ENCODE results near the gene CHST12.
"Not testable (repeated sequence)": the region's sequence is repeated elsewhere in the genome, so short reads cannot be mapped to it uniquely, and the experiment has no call there.

CHST12 gene

DNA sequence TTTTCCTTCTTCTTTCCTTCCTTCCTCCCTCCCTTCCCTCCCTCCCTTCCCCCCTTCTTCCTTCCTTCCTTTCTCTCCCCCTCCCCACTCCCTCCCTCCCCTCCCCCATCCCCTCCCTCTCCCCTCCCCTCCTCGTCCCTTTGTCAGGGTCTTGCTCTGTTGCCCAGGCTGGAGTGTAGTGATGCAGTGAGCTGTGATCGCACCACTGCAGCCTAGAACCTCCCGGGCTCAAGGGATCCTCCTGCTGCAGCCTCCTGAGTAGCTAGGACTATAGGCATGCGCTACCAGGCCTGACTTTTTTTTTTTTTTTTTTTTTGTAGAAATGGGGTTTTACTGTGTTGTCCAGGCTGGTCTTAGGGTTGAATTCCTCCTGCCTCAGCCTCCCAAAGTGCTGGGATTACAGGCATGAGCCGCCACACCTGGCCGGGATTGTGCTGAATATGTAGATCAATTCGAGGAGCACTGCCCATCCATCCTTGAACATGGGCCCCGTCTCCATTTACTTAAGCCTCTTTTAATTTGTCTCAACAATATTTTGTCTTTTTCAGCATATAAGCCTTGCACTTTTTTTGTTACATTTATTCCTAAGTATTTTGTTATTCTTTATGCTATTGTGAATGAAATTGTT, 49.3 kb downstream of the CHST12 start:
- in situ Hi-C loops (cut with MboI; ENCODE audit: low sequenced_read_pairs) = loop anchor here (10.0 kb wide), 1 partner anchor 232 kb away; the partner anchor contains the start of gene AMZ1

DNA sequence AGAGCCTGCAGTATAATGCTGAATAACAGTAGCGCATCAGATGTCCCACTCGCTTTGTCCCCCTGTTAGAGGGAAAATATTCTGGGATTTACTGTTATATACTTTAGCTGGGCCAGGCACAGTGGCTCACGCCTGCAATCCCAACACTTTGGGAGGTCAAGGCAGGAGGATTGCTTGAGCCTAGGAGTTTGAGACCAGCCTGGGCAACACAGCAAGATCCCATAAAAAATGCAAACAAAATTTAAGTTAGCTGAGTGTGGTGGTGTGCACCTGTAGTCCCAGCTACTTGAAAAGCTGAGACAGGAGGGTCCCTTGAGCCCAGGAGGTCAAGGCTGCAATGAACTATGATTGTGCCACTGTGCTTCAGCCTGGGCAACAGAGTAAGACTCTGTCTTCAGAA, 50.4 kb downstream of the CHST12 start:
- in situ Hi-C loops (cut with MboI; ENCODE audit: low sequenced_read_pairs) = loop anchor here (10.0 kb wide), 1 partner anchor 231 kb away; the partner anchor contains the start of gene AMZ1

DNA sequence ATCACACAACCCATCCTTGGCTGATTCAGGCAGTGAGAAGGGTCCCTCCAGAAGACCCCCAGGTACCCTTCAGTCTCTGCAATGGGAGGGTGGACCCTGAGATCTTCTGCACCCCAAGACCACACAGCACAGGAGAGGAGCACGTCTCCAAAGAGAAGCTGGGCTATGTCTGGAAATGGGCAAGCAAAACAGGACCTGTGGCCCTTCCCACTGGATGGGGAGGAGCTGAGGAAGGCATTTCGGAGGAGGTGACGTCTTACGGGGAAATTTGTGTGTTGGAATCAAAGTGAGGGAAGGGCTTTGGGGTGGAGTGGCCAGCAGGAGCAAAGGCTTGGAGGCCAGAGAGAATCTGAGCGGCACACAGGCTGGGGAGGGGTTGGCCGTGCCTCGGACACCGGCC, 56.3 kb downstream of the CHST12 start:
- in situ Hi-C loops (cut with MboI; ENCODE audit: low sequenced_read_pairs) = loop anchor here (10.0 kb wide), 1 partner anchor 225 kb away; the partner anchor contains the start of gene AMZ1

DNA sequence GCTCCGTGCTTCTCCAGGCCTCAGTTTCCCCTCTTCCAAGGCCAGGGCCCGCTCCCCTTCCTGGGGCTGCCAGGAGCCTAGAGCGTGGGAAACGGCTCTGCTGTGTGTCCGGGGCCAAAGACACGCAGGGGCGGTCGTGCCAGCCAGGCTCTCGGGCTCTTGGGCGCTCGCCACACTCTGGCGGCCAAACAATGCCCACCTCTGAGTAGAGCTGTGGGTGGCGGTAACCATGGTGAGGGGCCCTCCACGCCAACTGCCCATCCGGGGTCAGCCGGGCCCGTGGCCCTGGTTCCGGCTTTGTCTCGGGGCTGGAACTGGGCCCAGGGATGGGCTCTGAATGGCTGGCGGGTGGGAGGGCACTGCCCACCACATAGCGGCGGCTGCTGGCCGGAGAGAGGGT, 56.8 kb downstream of the CHST12 start:
- in situ Hi-C loops (cut with MboI; ENCODE audit: low sequenced_read_pairs) = no loop called here

DNA sequence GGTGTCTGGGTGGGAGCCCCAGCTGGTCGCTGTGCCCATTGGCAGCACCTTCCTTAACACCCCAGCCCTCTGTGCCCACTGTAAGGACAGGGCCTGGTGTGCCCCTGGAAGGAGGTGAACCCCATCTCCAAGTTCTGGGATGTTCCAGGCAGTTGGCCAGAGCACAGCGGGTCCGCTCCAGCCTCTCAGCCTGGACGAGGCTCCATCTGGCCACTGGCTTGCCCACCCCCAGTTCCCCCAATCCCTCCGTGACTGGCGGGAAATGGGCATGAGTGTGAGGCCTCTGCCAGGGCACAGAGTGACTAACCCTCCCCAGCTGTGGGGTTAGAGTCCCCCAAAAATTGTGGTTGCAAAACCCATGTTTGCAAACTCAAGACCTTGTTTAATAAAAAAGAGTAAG, 57.2 kb downstream of the CHST12 start:
- in situ Hi-C loops (cut with MboI; ENCODE audit: low sequenced_read_pairs) = no loop called here

DNA sequence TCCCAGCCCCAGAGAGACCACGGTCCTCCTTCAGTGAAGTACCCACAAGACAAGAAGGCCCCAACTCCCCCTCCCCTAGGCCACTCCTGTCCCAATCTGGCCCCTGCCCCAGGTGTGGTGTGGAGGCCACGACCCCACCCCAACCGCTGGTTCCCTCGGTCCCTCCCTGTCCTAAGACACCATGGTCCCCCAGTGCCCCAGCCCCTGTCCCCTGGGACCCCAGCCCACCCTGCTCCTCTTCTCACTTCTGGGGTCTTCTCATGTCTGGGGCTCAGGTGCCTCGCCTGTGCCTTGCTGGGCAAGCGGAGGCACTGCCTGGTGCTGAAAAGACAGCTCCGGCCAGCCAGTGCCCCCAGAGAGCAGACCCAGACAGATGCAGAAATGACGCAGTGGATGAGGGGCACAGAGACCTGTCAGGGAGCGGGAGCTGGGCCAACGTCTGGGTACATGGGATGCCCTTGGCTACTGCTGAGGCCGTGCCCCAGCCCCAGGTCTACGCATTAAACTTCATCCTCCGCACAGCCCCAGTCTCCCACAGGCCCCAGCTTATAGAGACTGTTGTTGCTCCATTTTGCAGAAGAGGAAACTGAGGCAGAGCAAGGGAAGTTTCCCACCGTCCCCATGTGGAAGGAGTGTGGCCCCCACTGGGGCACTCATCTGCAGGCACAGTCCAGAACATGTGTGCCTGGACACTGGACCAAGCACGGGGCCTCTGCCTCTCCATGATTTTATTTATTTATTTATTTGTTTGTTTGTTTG, 58.0 kb downstream of the CHST12 start:
- in situ Hi-C loops (cut with MboI; ENCODE audit: low sequenced_read_pairs) = no loop called here

DNA sequence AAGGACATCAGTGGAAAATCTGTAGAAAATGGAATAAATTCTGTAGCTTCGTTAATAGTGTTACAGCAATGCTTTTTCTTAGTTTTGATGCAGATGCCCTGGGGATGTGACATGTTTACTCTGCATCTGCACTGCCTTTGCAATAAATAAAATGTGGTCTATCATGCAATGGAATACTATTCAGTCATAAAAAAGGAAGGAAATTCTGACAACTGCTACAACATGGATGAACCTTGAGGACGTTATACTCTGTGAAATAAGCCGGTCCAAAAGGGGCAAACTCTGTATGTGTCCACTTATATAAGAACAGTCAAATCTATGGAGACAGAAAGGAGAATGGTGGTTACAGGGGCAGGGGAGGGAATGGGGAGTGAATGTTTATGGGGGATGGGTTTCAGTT, 59.3 kb downstream of the CHST12 start:
- in situ Hi-C loops (cut with MboI; ENCODE audit: low sequenced_read_pairs) = no loop called here

DNA sequence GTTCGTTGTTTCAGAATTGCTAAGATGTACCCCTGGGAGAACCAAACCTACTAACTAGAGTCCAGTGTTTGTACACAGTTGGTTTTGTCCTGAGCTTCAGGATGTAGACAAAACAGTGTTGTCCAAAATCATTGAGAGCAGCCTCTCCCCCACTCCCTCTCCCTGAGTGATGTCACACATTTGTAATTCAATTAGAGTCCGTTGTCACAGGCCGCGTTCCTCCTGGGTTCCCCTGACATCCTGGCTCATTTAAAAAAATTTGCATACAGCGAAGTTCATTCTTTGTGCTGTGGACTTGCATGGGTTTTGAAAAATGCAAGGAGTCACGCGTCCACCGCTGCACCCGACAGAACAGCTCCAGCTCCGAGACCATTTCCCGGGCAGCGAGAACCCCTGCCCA, 62.5 kb downstream of the CHST12 start:
- in situ Hi-C loops (cut with MboI; ENCODE audit: low sequenced_read_pairs) = no loop called here

DNA sequence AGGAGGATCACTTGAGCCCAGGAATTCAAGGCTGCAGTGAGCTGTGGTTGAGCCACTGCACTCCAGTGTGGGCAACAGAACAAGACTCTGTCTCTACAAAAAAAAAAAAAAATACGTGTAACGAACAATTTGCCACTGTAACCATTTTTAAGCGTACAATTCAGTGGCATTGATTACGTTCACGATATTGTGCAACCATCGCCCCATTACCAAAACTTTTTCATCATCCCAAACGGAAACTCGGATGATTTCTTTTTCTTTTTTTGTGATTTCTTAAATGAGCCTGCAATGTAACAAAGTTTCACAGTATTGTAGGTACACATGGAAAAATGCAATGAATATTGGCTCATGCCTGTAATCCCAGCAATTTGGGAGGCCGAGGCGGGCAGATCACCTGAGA, 63.3 kb downstream of the CHST12 start:
- in situ Hi-C loops (cut with MboI; ENCODE audit: low sequenced_read_pairs) = no loop called here

DNA sequence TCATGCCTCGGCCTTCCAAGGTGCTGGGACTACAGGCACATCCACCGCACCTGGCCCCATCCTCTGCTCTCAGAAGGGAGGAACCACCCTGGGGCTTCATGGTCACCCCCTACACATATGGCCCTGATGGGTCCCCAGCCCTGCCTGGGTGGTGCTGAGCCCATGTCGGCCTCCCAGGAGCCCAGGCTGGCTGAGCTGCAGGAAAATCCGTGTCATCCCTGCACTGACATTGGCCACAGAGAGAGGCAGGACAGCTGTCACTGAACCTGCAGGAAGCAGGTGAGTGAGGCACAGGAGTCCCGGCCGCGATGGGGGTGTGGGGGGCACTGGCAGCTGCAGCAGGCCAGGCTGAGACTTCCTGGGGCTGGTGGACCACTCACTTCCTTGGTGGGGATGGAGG, 64.8 kb downstream of the CHST12 start:
- in situ Hi-C loops (cut with MboI; ENCODE audit: low sequenced_read_pairs) = no loop called here

DNA sequence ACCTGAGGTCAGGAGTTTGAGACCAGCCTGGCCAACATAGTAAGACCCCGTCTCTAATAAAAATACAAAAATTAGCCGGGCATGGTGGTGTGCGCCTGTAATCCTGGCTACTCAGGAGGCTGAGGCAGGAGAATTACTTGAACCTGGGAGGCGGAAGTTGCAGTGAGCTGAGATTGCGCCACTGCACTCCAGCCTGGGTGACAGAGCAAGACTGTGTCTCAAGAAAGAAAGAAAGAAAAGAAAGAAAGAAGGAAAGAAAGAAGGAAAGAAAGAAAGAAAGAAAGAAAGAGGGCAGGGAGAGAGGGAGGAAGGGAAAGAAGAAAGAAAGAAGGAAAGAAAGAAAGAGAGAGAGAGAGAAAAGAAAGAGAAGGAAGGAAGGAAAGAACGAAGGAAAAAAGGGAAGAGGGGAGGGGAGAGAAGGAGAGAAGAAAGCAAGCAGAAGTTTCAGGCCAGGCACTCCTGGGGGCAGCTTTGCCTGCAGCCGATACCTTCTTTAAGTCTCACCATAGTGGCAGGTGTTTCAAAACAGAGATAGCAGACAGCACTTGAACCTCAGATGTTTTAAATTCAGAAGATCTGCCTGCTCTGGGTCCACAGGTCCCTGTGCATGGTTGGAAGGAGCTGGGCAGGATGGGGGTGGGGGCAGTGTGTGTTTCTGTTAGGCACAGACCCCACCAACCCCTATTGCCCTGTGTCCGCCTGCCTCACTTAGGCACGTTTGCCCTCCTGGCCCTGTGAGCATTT, 66.2 kb downstream of the CHST12 start:
- in situ Hi-C loops (cut with MboI; ENCODE audit: low sequenced_read_pairs) = not testable (repeated sequence)

DNA sequence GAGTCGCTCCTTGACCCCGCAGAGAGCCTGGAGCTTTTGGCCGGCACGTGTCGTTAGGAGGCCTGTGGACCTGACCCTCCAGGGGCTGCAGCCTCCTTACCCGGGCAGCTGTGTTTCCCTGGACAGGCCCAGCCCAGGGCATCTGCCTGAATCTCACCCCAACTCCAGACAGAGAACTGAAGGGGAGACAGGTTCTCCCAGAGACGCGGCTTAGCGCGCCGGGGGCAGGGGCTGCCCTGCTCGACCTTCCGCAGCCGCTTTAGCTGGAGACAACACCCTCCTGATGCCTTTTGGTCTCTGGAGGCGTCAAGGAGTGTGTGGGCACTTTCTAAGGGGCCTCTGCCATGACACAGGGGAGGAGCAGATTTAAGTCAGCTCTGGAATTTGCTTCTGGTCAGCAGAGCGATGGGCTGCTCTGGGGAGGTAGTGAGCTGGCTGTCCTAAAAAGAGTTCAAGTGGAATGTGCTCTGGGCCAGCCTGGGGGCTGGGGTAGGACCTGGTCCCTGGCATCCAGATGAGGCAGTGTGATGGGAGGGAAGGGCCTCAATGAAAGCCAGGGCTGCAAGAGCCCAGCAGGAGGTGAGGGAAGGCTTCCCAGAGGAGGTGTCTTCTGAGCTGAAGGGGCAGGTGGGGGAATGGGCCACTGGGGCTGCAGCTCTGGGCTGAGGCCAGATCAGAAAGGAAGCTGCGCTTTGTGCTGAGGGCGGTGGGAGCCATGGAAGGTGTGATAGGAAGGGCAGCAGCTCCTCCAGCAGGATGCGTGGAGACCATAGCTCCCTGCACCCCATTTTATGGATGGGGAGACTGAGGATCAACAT, 67.0 kb downstream of the CHST12 start:
- in situ Hi-C loops (cut with MboI; ENCODE audit: low sequenced_read_pairs) = no loop called here

DNA sequence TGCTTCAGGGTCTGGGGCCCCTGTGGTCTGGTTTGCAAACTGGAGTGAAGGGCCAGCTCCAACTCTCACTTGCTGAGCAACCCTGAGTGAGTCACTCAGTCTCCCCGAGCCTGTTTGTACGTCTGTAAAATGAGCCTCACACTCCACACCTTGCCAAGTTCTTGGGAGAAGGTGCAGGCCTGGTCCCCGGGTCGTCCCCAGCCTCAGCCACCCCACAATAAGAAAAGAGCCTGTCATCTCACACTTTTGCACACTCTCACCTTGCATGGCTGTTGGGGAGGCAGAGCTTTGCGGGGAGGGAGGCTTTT, 67.6 kb downstream of the CHST12 start:
- in situ Hi-C loops (cut with MboI; ENCODE audit: low sequenced_read_pairs) = no loop called here

DNA sequence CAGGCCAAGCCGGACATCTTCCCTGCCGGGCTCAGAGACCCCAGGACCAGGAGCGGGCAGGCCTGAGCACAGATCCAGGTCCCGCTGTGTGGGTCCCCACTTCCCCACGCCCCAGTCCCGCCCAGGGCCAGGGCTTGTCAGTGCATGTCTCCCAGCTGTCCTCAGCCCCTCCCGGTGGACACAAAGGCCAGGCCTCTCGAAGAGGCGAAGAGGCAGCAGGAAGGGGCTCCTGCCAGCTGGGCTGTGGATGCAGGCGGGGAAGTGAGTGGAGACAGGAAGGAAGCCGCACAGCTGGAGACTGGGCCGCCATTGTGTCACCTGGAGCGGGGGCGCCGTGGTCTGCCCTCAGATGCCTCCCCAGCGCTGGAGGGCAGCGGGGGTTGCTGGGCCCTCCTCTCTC, 68.0 kb downstream of the CHST12 start:
- in situ Hi-C loops (cut with MboI; ENCODE audit: low sequenced_read_pairs) = no loop called here

DNA sequence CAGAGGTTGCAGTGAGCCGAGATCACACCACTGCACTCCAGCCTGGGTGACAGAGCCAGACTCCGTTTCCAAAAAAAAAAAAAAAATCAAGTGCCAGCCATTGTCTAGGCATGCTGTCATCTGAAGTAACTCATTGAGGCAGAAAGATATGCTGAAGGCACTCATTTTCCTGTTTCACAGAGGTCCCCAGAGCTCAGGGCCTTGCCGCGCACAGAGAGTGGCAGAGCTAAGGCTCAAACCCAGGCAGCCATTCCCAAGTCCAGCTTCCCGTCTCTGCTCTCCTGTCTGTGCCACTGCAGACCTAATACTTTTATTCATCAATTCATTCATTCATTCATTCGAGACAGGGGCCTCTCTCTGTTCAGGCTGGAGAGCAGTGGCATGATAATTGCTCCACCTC, 69.3 kb downstream of the CHST12 start:
- in situ Hi-C loops (cut with MboI; ENCODE audit: low sequenced_read_pairs) = no loop called here

DNA sequence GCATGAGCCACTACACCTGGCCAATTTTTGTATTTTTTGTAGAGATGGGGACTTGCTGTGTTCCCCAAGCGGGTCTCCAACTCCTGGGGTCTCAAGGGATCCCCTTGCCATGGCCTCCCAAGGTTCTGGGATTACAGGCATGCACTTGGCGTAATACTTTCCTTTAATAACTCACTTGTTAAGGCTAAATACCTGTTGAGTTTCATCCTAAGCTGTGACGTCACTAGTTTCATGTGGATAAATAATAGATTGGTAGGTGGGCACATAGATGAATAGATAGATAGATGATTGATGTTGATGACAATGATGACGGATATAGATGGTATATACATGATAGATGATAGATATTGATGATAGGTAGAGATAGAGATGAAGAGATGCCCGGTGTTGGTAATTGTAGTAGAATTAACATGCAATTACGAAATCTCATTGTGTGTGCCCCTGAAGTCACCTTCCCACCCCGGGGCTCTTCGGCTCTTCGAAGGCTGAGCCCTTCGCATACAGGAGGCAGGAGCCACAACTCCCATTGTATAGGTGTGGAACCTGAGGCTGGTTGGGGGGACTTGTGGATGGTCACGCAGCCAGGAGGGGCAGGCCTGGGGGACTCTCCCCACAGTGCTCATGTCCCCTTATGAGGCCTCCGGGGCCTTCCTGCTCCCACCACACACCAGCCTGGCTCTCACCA, 70.2 kb downstream of the CHST12 start:
- in situ Hi-C loops (cut with MboI; ENCODE audit: low sequenced_read_pairs) = no loop called here

DNA sequence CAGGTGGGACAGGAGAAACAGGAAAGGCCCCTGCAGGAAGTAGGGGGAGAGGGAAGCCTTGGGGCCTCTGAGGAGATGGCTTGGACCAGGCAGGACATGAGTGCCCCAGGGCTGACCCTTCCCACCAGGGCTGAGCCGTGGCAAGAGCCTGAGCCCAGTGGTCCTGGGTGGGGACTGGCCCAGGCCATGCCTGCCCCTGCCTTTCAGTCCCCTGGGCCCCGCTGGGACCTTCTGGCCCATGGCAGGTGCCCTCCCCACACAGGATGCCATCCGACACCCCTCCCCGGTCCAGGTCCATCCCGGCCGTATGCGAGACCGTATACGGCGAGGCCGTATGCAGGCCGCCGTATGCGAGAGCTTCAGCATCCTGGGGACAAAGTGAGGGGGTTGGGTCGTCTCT, 70.8 kb downstream of the CHST12 start:
- in situ Hi-C loops (cut with MboI; ENCODE audit: low sequenced_read_pairs) = no loop called here

DNA sequence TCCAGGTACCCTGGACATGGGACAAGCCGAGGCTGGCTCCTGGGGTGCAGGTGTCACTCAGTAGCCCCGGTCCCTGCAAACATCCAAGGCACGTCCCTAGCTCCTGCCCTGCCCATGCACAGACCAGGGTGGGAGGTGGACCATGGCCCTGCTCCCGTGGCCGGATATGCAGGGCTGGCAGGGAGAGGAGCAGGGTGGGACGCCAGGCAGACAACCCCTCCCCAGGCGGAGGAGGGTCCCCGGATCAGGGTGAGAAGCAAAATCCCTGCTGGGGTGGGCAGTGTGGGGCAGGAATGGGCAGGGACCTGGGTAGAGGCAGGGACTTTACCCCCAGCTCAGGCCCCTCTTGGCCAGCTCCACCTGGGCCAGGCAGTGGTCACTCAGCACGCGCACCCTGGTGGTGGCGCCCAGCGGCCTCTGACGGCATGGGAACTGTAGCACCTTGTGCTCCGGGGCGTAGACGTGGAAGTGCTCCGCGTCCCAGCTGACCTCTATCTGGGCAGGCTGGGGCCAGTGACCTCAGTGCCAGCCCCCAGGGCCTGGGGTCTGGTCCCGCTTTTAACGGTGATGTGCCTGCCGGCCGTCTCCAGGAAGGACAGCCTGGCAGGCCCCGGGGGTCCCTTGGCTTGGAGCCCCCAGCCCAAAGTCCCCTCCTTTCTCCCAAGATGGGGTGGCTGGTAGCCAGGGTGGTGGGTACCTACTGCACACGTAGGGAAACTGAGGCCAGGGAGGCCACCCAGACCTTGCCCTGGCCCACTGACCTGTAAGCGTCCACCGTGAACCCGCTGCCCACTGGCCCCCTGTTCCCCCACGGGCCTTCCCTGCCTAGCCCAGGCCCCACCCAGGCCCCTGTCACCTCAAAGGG, 71.6 kb downstream of the CHST12 start:
- in situ Hi-C loops (cut with MboI; ENCODE audit: low sequenced_read_pairs) = no loop called here

DNA sequence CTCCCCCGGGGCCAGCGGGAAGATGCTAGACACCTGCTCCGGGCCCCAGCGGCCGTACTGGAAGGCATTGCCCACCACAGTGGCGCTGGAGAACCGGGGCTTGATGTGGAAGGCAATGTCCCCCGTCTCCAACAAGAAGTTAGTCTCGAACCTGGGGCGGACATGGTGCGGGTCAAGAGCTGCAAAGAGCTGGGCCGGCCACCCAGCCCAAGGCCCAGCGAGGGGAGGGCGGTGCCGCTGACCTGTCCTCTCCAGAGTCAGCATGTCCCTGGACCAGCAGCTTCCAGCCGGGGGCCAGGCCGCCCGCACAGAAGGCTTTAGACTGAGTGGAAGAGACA, 72.2 kb downstream of the CHST12 start:
- in situ Hi-C loops (cut with MboI; ENCODE audit: low sequenced_read_pairs) = no loop called here

DNA sequence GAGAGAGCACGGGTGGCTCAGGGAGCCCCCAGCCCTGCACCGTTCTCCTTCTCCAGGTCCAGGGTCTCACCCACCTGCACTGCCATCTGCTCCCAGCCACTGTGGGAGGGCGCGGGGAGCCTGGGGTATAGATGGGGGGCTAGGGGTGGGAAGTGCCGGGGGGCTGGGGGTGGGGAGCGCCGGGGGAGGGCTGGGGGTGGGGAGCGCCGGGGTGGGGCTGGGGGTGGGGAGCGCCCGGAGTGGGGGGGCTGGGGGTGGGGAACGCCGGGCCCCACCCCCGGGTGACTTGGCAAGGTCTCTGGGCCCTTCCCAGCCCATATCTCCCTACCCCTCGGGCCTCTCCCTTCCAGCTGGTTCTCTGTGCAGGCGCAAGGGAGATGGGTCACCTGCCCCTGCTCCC, 72.9 kb downstream of the CHST12 start, which contains the start of gene GRIFIN:
GRIFIN (minus strand) TSS at position 101 of the 400 bp plus-strand sequence; CDS start at position 86, 15 bp downstream.
- in situ Hi-C loops (cut with MboI; ENCODE audit: low sequenced_read_pairs) = no loop called here

All from HL-60/S4 treated with retinoic acid at 250 ng/mL for 4 days and 3 days (cell line).